HEK293T (cell line): ENCODE data around the gene WDR37.

Experiments used
- ARNT ChIP-seq: fragments of 450-650 bp; IDR thresholded peaks from 2 replicates; pipeline ENCODE4 v1.6.1; 2017; ENCODE audit warnings: mild to moderate bottlenecking
- BHLHE40 ChIP-seq: fragments of 450-650 bp; IDR thresholded peaks from 2 replicates; pipeline ENCODE4 v1.6.1; 2016; ENCODE audit warnings: mild to moderate bottlenecking, moderate library complexity, borderline replicate concordance
- ELF4 ChIP-seq: fragments of 450-650 bp; IDR thresholded peaks from 2 replicates; pipeline ENCODE4 v1.6.1; 2017; ENCODE audit warnings: antibody characterized with exemption
- FOXK2 ChIP-seq: fragments of 450-650 bp; IDR thresholded peaks from 2 replicates; pipeline ENCODE4 v1.6.1; 2016; ENCODE audit warnings: mild to moderate bottlenecking
- FOXM1 ChIP-seq: fragments of 450-650 bp; IDR thresholded peaks from 2 replicates; pipeline ENCODE4 v1.6.1; 2017; ENCODE audit warnings: mild to moderate bottlenecking, borderline replicate concordance
- HDGF ChIP-seq: fragments of 450-650 bp; IDR thresholded peaks from 2 replicates; pipeline ENCODE4 v1.6.1; 2017; ENCODE audit warnings: antibody characterized with exemption, borderline replicate concordance
- SP1 ChIP-seq: fragments of 450-650 bp; IDR thresholded peaks from 2 replicates; pipeline ENCODE4 v1.6.1; 2017
- SUZ12 ChIP-seq: fragments of 450-650 bp; IDR thresholded peaks from 2 replicates; pipeline ENCODE4 v1.6.1; 2016; ENCODE audit warnings: mild to moderate bottlenecking
- TARDBP ChIP-seq: fragments of 450-650 bp; IDR thresholded peaks from 2 replicates; pipeline ENCODE4 v1.6.1; 2016

- TF ChIP-seq FOXM1 (no peak), SUZ12 (no peak), SP1 (no peak), HDGF (no peak), FOXK2 (no peak), BHLHE40 (no peak), TARDBP (no peak), ELF4 (no peak), ARNT (no peak)
Measured at GRCh38 chr10:1015688-1016087, 40.5 kb upstream of the WDR37 start.
